SK-N-SH (cell line): ENCODE results near the gene DNASE1L2.

Experiments used
- CHD2 ChIP-seq: fragments of 150-350 bp; IDR thresholded peaks from 2 replicates; pipeline ENCODE4 v1.6.1; 2018; ENCODE audit warnings: low read length; ENCODE audit not compliant: partially characterized antibody
- ELF1 ChIP-seq: IDR thresholded peaks from 2 replicates; pipeline ENCODE4 v1.4.0; 2012
- EP300 ChIP-seq, 2 experiments: IDR thresholded peaks; 2 replicates each; pipeline versions ENCODE4 v1.4.0 to v1.6.1; 2012; ENCODE audit warnings: borderline replicate concordance in 1 of 2, low read depth in 1 of 2, low read length in 1 of 2
- FOXJ3 ChIP-seq: sonication (generic); formaldehyde crosslinking; IDR thresholded peaks from 2 replicates; pipeline ENCODE4 v1.5.1; 2020; ENCODE audit warnings: mild to moderate bottlenecking, missing genetic modification reagents
- JUND ChIP-seq: IDR thresholded peaks from 2 replicates; pipeline ENCODE4 v1.4.0; 2012
- MXI1 ChIP-seq: IDR thresholded peaks from 2 replicates; pipeline ENCODE4 v1.6.1; 2012; ENCODE audit warnings: mild to moderate bottlenecking, low read depth, low read length, improper control_type of control experiment
- NRF1 ChIP-seq: IDR thresholded peaks from 2 replicates; pipeline ENCODE4 v1.6.1; 2012; ENCODE audit warnings: low read depth, mild to moderate bottlenecking, low read length
- POLR2AphosphoS5 ChIP-seq: IDR thresholded peaks from 2 replicates; pipeline ENCODE4 v1.6.1; 2012; ENCODE audit warnings: low read depth, low read length
- RAD21 ChIP-seq: IDR thresholded peaks from 2 replicates; pipeline ENCODE4 v1.6.1; 2012; ENCODE audit warnings: mild to moderate bottlenecking, low read length
- YY1 ChIP-seq: IDR thresholded peaks from 2 replicates; pipeline ENCODE4 v1.4.0; 2012; ENCODE audit warnings: low read depth, mild to moderate bottlenecking
- TF ChIP-seq, protein P1 (sequence below): fragments of 150-350 bp; IDR thresholded peaks from 2 replicates; pipeline ENCODE4 v1.6.1; 2016; ENCODE audit warnings: mild to moderate bottlenecking, low read depth, low read length
- TF ChIP-seq, protein P2 (sequence below): fragments of 200-600 bp; sonication (generic); IDR thresholded peaks from 2 replicates; pipeline ENCODE4 v1.6.1; 2017; ENCODE audit warnings: antibody characterized with exemption, mild to moderate bottlenecking, moderate library complexity
- TF ChIP-seq, protein P3 (sequence below): IDR thresholded peaks from 2 replicates; pipeline ENCODE4 v1.4.0; 2012; ENCODE audit warnings: low read depth, borderline replicate concordance

DNA sequence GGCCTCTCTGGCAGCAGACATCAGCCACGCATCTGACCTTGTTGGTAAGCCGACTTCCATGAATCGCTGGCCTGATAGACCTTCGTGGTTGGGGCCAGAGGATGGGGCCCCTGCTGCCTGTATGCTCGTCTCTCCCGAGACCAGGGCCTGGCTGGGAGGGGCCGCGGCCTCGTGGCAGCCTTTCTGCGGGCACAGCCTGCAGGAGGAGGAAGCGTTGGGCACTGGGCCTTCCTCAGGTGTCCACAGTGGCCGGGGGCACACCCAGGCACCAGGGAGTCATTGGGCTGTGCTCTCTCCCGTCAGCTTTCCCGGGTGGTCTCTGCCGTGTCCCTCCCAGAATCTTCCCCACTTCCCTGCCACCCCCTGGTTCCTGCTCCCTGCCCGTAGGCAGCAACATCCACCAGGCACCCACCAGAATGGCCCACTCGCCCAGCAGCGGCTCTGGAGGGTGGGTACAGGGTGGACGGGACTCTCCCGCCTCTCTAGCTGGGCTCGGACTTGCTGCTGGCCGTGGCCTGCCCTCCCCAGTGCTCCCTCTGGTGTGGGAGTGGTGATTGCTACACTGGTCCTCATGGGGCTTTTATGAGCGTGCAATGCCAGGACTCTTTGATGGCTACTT lies 6.5 kb upstream of the DNASE1L2 start:
- TF ChIP-seq, protein P1, sequence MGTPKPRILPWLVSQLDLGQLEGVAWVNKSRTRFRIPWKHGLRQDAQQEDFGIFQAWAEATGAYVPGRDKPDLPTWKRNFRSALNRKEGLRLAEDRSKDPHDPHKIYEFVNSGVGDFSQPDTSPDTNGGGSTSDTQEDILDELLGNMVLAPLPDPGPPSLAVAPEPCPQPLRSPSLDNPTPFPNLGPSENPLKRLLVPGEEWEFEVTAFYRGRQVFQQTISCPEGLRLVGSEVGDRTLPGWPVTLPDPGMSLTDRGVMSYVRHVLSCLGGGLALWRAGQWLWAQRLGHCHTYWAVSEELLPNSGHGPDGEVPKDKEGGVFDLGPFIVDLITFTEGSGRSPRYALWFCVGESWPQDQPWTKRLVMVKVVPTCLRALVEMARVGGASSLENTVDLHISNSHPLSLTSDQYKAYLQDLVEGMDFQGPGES, result no peak
- TF ChIP-seq, protein P2, sequence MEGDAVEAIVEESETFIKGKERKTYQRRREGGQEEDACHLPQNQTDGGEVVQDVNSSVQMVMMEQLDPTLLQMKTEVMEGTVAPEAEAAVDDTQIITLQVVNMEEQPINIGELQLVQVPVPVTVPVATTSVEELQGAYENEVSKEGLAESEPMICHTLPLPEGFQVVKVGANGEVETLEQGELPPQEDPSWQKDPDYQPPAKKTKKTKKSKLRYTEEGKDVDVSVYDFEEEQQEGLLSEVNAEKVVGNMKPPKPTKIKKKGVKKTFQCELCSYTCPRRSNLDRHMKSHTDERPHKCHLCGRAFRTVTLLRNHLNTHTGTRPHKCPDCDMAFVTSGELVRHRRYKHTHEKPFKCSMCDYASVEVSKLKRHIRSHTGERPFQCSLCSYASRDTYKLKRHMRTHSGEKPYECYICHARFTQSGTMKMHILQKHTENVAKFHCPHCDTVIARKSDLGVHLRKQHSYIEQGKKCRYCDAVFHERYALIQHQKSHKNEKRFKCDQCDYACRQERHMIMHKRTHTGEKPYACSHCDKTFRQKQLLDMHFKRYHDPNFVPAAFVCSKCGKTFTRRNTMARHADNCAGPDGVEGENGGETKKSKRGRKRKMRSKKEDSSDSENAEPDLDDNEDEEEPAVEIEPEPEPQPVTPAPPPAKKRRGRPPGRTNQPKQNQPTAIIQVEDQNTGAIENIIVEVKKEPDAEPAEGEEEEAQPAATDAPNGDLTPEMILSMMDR, result no peak
- no peak for TF ChIP-seq POLR2AphosphoS5
- TF ChIP-seq YY1, result no peak
- no peak for TF ChIP-seq FOXJ3 (CRISPR knock-in tag)
- no peak for TF ChIP-seq CHD2
- TF ChIP-seq, protein P3, sequence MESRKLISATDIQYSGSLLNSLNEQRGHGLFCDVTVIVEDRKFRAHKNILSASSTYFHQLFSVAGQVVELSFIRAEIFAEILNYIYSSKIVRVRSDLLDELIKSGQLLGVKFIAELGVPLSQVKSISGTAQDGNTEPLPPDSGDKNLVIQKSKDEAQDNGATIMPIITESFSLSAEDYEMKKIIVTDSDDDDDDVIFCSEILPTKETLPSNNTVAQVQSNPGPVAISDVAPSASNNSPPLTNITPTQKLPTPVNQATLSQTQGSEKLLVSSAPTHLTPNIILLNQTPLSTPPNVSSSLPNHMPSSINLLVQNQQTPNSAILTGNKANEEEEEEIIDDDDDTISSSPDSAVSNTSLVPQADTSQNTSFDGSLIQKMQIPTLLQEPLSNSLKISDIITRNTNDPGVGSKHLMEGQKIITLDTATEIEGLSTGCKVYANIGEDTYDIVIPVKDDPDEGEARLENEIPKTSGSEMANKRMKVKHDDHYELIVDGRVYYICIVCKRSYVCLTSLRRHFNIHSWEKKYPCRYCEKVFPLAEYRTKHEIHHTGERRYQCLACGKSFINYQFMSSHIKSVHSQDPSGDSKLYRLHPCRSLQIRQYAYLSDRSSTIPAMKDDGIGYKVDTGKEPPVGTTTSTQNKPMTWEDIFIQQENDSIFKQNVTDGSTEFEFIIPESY, result no peak
- TF ChIP-seq ELF1, result no peak
- no peak for TF ChIP-seq JUND
- no peak for TF ChIP-seq EP300 (IDR thresholded peaks at IDR 0.05; ENCODE audit: borderline replicate concordance in 1 of 2, low read depth in 1 of 2, low read length in 1 of 2)
- TF ChIP-seq NRF1, result no peak
- TF ChIP-seq RAD21, result no peak
- no peak for TF ChIP-seq MXI1
